Embryonic facial prominence (tissue), 1 donor: ENCODE data around the gene MKNK1.

ENCODE experiments used
- DNase-seq: peaks from one replicate; pipeline ENCODE4 v3.0.0-alpha.2; 2016; ENCODE audit errors: extremely low spot score

Gene MKNK1

GRCh38 chr1:46558141-46558963 lies 45.7 kb downstream of the MKNK1 start:
- DNase-seq: no peak

GRCh38 chr1:46557403-46557802 lies 46.7 kb downstream of the MKNK1 start:
- no peak for DNase-seq

- no peak for DNase-seq
These were observed 47.2 kb downstream of the MKNK1 start for GRCh38 chr1:46556822-46557221.

GRCh38 chr1:46555826-46556619 lies 48.0 kb downstream of the MKNK1 start:
- no peak for DNase-seq

- no peak for DNase-seq
These were observed 49.3 kb downstream of the MKNK1 start for GRCh38 chr1:46554597-46555381.

- DNase-seq: no peak
These were observed 49.9 kb downstream of the MKNK1 start for GRCh38 chr1:46554236-46554596.

GRCh38 chr1:46553506-46553905 lies 50.6 kb downstream of the MKNK1 start:
- no peak for DNase-seq

GRCh38 chr1:46552357-46553237 lies 51.5 kb downstream of the MKNK1 start:
- no peak for DNase-seq

- no peak for DNase-seq
These were observed 52.4 kb downstream of the MKNK1 start, which contains the start of gene KNCN for GRCh38 chr1:46551597-46552095. Gene KNCN, minus strand, starts transcription at chr1:46551647. Its CDS starts 432 bp downstream, at chr1:46551215.

GRCh38 chr1:46550751-46551231 lies 53.3 kb downstream of the MKNK1 start:
- no peak for DNase-seq

- peak; percentile 45 for DNase-seq
These were observed 54.1 kb downstream of the MKNK1 start for GRCh38 chr1:46549697-46550681.

GRCh38 chr1:46547481-46548383 lies 56.3 kb downstream of the MKNK1 start:
- no peak for DNase-seq

GRCh38 chr1:46546210-46546609 lies 57.9 kb downstream of the MKNK1 start:
- DNase-seq: no peak

- DNase-seq: no peak
These were observed 58.3 kb downstream of the MKNK1 start for GRCh38 chr1:46545784-46546183.

- DNase-seq: no peak
These were observed 59.4 kb downstream of the MKNK1 start for GRCh38 chr1:46544561-46545240.

- no peak for DNase-seq
These were observed 60.1 kb downstream of the MKNK1 start for GRCh38 chr1:46543761-46544560.

- no peak for DNase-seq
These were observed 60.7 kb downstream of the MKNK1 start for GRCh38 chr1:46543382-46543760.
